ENCODE measurements around the gene CUX1.
"Not testable (repeated sequence)": the region's sequence is repeated elsewhere in the genome, so short reads cannot be mapped to it uniquely, and the experiment has no call there.

CUX1 gene

GRCh38 chr7:102198417-102198956, 381.1 kb downstream of the CUX1 start:
- no peak for DNase-seq

- DNase-seq, result no peak
These were observed 384.1 kb downstream of the CUX1 start for GRCh38 chr7:102201576-102201975.

- no peak for DNase-seq
These were observed 385.1 kb downstream of the CUX1 start for GRCh38 chr7:102202556-102202955.

- no peak for DNase-seq
These were observed 385.8 kb downstream of the CUX1 start for GRCh38 chr7:102203218-102203617.

- no peak for DNase-seq
These were observed 386.8 kb downstream of the CUX1 start for GRCh38 chr7:102204212-102204611.

- no peak for DNase-seq
These were observed 388.5 kb downstream of the CUX1 start for GRCh38 chr7:102205915-102206314.

- DNase-seq, result no peak
These were observed 391.4 kb downstream of the CUX1 start for GRCh38 chr7:102208826-102209225.

- no peak for DNase-seq
These were observed 393.4 kb downstream of the CUX1 start for GRCh38 chr7:102210787-102211186.

GRCh38 chr7:102211590-102212550, 394.4 kb downstream of the CUX1 start:
- DNase-seq, result no peak

- no peak for DNase-seq
These were observed 397.1 kb downstream of the CUX1 start for GRCh38 chr7:102214477-102215072.

- DNase-seq, result no peak
These were observed 397.8 kb downstream of the CUX1 start for GRCh38 chr7:102215256-102215655.

- DNase-seq, result no peak
These were observed 398.3 kb downstream of the CUX1 start for GRCh38 chr7:102215711-102216110.

- no peak for DNase-seq
These were observed 399.3 kb downstream of the CUX1 start for GRCh38 chr7:102216573-102217314.

- no peak for DNase-seq
These were observed 402.9 kb downstream of the CUX1 start for GRCh38 chr7:102220229-102220850.

GRCh38 chr7:102220960-102221800, 403.8 kb downstream of the CUX1 start:
- no peak for DNase-seq

GRCh38 chr7:102221961-102222360, 404.5 kb downstream of the CUX1 start:
- no peak for DNase-seq

GRCh38 chr7:102222445-102222844, 405.0 kb downstream of the CUX1 start:
- DNase-seq, result no peak

- DNase-seq, result no peak
These were observed 405.8 kb downstream of the CUX1 start for GRCh38 chr7:102223184-102223583.

- DNase-seq, result no peak
These were observed 407.6 kb downstream of the CUX1 start for GRCh38 chr7:102225025-102225424.

GRCh38 chr7:102227371-102227770, 409.9 kb downstream of the CUX1 start:
- no peak for DNase-seq

GRCh38 chr7:102228935-102229334, 411.5 kb downstream of the CUX1 start:
- DNase-seq, result no peak

- DNase-seq, result not testable (repeated sequence)
These were observed 412.7 kb downstream of the CUX1 start for GRCh38 chr7:102230162-102230561.
